Measurements from ENCODE around the gene EEF1B2. TPM values are rescaled to one million over a fixed set of nuclear protein-coding genes. Genes with fewer than 3 reads are reported as not detected.
"Not testable (repeated sequence)": the region's sequence is repeated elsewhere in the genome, so short reads cannot be mapped to it uniquely, and the experiment has no call there.

The EEF1B2 gene
- total RNA-seq, 1 experiment from 2014 or later = 786 TPM

DNA sequence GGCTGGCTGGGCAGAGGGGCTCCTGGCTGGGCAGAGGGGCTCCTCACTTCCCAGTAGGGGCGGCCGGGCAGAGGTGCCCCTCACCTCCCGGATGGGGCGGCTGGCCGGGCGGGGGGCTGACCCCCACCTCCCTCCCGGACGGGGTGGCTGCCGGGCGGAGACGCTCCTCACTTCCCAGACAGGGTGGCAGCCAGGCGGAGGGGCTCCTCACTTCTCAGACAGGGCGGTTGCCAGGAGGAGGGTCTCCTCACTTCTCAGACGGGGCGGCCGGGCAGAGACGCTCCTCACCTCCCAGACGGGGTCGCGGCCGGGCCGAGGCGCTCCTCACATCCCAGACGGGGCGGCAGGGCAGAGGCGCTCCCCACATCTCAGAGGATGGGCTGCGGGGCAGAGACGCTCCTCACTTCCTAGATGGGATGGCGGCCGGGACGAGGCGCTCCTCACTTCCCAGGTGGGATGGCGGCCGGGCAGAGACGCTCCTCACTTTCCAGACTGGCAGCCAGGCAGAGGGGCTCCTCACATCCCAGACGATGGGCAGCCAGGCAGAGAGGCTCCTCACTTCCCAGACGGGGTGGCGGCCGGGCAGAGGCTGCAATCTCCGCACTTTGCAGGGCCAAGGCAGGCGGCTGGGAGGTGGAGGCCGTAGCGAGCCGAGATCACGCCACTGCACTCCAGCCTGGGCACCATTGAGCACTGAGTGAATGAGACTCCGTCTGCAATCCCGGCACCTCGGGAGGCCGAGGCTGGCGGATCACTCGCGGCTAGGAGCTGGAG lies 12.1 kb downstream of the EEF1B2 start:
- H4K20me1 ChIP-seq (ENCODE audit: insufficient read depth, low read depth, low read length); DNase-seq; H3K36me3 ChIP-seq (ENCODE audit: insufficient read depth, low read length); H3K79me2 ChIP-seq (ENCODE audit: low read length); H2AFZ ChIP-seq (ENCODE audit: low read length); H3K4me1 ChIP-seq (ENCODE audit: low read length); H3K4me2 ChIP-seq (ENCODE audit: low read depth, low read length, poor library complexity, severe bottlenecking); H3K9ac ChIP-seq (ENCODE audit: low read length); H3K27me3 ChIP-seq (ENCODE audit: low read length); H3K27ac ChIP-seq (ENCODE audit: low read length); H3K9me3 ChIP-seq (ENCODE audit: low read length); H3K9me2 ChIP-seq (replicated peaks; ENCODE audit: insufficient read depth, low read length); H3K4me3 ChIP-seq (ENCODE audit: low read length): not testable (repeated sequence)

DNA sequence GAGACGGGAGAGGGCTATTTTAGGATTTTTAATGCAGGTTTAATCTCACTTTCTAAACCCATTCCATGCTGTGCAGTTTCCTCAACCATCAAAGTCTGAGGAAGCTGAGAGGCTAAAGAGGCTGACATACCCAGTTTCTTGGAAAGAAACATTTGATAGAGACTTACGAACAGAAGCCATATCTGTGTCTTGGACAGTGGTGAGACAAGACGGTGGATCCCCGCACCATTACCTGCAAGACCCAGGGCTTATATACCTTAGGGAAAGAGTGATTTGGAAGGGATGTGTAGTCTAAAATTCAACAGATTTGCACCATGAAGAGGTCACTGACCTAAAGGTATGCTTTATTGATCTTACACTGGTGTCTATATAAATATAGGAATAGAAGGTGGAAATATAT lies 13.5 kb downstream of the EEF1B2 start:
- Histone ChIP-seq H3K27me3 (ENCODE audit: low read length) (no peaks in the 10 kb centered on the region), H3K4me3 (ENCODE audit: low read length) (no peak overlapping the region), H3K9ac (ENCODE audit: low read length) (no peak overlapping the region), H3K4me2 (ENCODE audit: low read depth, low read length, poor library complexity, severe bottlenecking) (no peak overlapping the region), H3K4me1 (ENCODE audit: low read length) (no peaks in the 10 kb centered on the region), H4K20me1 (ENCODE audit: insufficient read depth, low read depth, low read length) (no peaks in the 10 kb centered on the region), H3K79me2 (ENCODE audit: low read length) (no peaks in the 10 kb centered on the region), H3K9me3 (ENCODE audit: low read length) (no peaks in the 10 kb centered on the region), H3K9me2 (replicated peaks; ENCODE audit: insufficient read depth, low read length) (no peaks in the 10 kb centered on the region), H3K27ac (ENCODE audit: low read length) (no peak overlapping the region), H2AFZ (ENCODE audit: low read length) (no peak overlapping the region), H3K36me3 (ENCODE audit: insufficient read depth, low read length) (no peaks in the 10 kb centered on the region)
- no peak for DNase-seq

DNA sequence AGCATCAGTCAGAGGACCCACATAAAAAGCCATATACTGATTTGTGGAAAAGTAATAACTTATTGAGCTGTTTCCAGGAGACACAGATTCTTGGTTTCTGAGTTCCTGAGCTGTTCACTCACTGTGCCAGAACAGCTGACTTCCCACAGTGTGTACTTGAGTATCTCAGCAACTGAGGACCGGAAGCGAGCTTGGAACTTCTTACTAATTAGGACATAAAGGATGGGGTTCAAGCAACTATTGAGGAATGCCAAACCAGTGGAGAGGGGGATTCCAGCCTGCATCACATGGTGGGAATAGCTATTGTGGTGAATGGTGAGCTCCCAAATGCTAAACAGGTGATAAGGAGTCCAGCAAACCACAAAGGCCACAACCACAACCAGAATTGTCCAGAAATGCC lies 16.4 kb downstream of the EEF1B2 start:
- H4K20me1 ChIP-seq (ENCODE audit: insufficient read depth, low read depth, low read length) = no peaks in the 10 kb centered on the region
- H3K9ac ChIP-seq (ENCODE audit: low read length) = no peak overlapping the region
- no peaks in the 10 kb centered on the region for H3K4me1 ChIP-seq (ENCODE audit: low read length)
- H3K36me3 ChIP-seq (ENCODE audit: insufficient read depth, low read length) = no peaks in the 10 kb centered on the region
- no peaks in the 10 kb centered on the region for H3K79me2 ChIP-seq (ENCODE audit: low read length)
- DNase-seq = no peak
- H3K9me2 ChIP-seq (replicated peaks; ENCODE audit: insufficient read depth, low read length) = no peaks in the 10 kb centered on the region
- no peak overlapping the region for H2AFZ ChIP-seq (ENCODE audit: low read length)
- H3K4me2 ChIP-seq (ENCODE audit: low read depth, low read length, poor library complexity, severe bottlenecking) = no peak overlapping the region
- no peaks in the 10 kb centered on the region for H3K27me3 ChIP-seq (ENCODE audit: low read length)
- no peak overlapping the region for H3K4me3 ChIP-seq (ENCODE audit: low read length)
- H3K9me3 ChIP-seq (ENCODE audit: low read length) = no peaks in the 10 kb centered on the region
- no peak overlapping the region for H3K27ac ChIP-seq (ENCODE audit: low read length)

DNA sequence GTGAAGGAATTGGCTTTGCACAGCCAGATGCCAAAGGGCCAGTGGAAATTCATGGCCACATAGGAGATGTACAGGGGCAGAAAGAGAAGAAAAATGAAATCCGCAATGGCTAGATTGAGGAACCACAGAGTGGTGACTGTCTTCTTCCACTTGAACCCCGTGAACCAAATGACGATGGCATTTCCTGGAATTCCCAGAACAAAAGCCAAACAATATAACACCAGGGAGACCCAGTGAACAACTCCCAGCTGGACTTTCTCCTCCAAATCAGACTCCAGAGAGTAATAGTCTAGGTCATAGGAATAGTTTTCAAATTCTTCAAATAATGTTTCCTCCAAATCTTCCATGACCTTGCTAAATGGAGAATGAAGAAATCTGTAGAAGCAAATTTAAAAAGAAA lies 17.2 kb downstream of the EEF1B2 start:
- no peak for DNase-seq
- Histone ChIP-seq H3K79me2 (ENCODE audit: low read length) (no peaks in the 10 kb centered on the region), H3K4me3 (ENCODE audit: low read length) (no peak overlapping the region), H3K4me1 (ENCODE audit: low read length) (no peaks in the 10 kb centered on the region), H3K9me2 (replicated peaks; ENCODE audit: insufficient read depth, low read length) (no peaks in the 10 kb centered on the region), H3K4me2 (ENCODE audit: low read depth, low read length, poor library complexity, severe bottlenecking) (no peak overlapping the region), H4K20me1 (ENCODE audit: insufficient read depth, low read depth, low read length) (no peaks in the 10 kb centered on the region), H3K9ac (ENCODE audit: low read length) (no peak overlapping the region), H3K27me3 (ENCODE audit: low read length) (no peaks in the 10 kb centered on the region), H3K36me3 (ENCODE audit: insufficient read depth, low read length) (no peaks in the 10 kb centered on the region), H2AFZ (ENCODE audit: low read length) (no peak overlapping the region), H3K27ac (ENCODE audit: low read length) (no peak overlapping the region), H3K9me3 (ENCODE audit: low read length) (no peaks in the 10 kb centered on the region)

DNA sequence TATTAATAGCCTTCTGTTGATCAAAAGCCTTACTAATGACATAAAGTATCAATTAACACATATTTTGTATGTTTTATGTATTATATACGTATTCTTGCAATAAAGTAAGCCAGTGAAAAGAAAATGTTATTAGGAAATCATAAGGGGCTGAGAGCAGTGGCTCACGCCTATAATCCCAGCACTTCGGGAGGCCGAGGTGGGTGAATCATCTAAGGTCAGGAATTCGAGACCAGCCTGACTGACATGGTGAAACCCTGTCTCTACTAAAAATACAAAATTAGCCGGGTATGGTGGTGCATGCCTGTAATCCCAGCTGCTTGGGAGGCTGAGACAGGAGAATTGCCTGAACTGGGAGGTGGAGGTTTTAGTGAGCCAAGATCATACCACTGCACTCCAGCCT lies 21.8 kb downstream of the EEF1B2 start:
- not testable (repeated sequence) for H3K4me1 ChIP-seq (ENCODE audit: low read length); H3K9me3 ChIP-seq (ENCODE audit: low read length); H3K27ac ChIP-seq (ENCODE audit: low read length); H3K9me2 ChIP-seq (replicated peaks; ENCODE audit: insufficient read depth, low read length); H3K79me2 ChIP-seq (ENCODE audit: low read length); H3K4me3 ChIP-seq (ENCODE audit: low read length); H2AFZ ChIP-seq (ENCODE audit: low read length); H3K36me3 ChIP-seq (ENCODE audit: insufficient read depth, low read length); H3K4me2 ChIP-seq (ENCODE audit: low read depth, low read length, poor library complexity, severe bottlenecking); H3K27me3 ChIP-seq (ENCODE audit: low read length); DNase-seq; H3K9ac ChIP-seq (ENCODE audit: low read length); H4K20me1 ChIP-seq (ENCODE audit: insufficient read depth, low read depth, low read length)

DNA sequence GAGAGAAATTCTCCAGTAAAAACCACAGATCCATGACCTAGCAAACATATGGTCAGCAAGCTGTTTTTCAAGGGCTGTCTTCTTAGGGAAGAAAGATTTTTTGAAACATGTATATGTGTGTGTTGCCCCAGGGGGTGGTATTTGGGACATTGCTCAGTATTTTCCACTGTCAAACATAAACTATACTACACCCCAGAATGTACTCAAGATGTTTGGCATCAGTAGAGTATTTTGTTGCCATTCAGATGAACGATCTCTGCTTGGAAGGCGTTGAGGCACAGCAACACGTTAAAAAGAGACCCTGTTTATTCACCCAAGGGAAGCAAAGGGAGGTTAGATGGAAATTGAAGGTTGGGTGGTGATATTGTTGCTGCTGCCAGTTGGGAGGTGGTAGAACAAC lies 30.0 kb downstream of the EEF1B2 start:
- Histone ChIP-seq H3K9me2 (replicated peaks; ENCODE audit: insufficient read depth, low read length) (no peaks in the 10 kb centered on the region), H3K27ac (ENCODE audit: low read length) (no peak overlapping the region), H2AFZ (ENCODE audit: low read length) (no peak overlapping the region), H3K9me3 (ENCODE audit: low read length) (no peaks in the 10 kb centered on the region), H3K4me2 (ENCODE audit: low read depth, low read length, poor library complexity, severe bottlenecking) (no peak overlapping the region), H3K4me1 (ENCODE audit: low read length) (no peaks in the 10 kb centered on the region), H3K9ac (ENCODE audit: low read length) (no peak overlapping the region), H3K36me3 (ENCODE audit: insufficient read depth, low read length) (no peaks in the 10 kb centered on the region), H3K27me3 (ENCODE audit: low read length) (no peaks in the 10 kb centered on the region), H3K79me2 (ENCODE audit: low read length) (no peaks in the 10 kb centered on the region), H4K20me1 (ENCODE audit: insufficient read depth, low read depth, low read length) (no peaks in the 10 kb centered on the region), H3K4me3 (ENCODE audit: low read length) (no peak overlapping the region)
- no peak for DNase-seq

DNA sequence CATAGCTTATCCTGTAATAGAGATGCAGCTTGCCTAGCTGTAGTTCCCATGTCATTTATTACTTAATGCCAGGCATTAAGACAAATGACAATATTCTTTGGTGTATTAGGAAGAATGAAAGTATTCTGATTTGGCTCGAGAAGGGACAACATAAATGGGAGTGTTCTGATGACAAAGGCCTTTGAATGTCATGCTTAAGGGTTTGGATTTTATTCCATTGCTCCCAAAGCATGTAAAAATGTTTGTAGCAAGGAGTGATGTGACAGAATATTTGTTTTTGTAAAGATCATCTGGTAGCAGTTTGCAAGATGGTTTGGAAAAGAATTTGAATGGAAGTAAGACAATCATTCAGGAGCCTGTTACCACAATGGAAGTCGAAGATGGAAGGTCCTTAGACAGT lies 30.4 kb downstream of the EEF1B2 start:
- Histone ChIP-seq H4K20me1 (ENCODE audit: insufficient read depth, low read depth, low read length) (no peaks in the 10 kb centered on the region), H2AFZ (ENCODE audit: low read length) (no peak overlapping the region), H3K9me3 (ENCODE audit: low read length) (no peaks in the 10 kb centered on the region), H3K79me2 (ENCODE audit: low read length) (no peaks in the 10 kb centered on the region), H3K27me3 (ENCODE audit: low read length) (no peaks in the 10 kb centered on the region), H3K4me1 (ENCODE audit: low read length) (no peaks in the 10 kb centered on the region), H3K36me3 (ENCODE audit: insufficient read depth, low read length) (no peaks in the 10 kb centered on the region), H3K27ac (ENCODE audit: low read length) (no peak overlapping the region), H3K4me2 (ENCODE audit: low read depth, low read length, poor library complexity, severe bottlenecking) (no peak overlapping the region), H3K9ac (ENCODE audit: low read length) (no peak overlapping the region), H3K9me2 (replicated peaks; ENCODE audit: insufficient read depth, low read length) (no peaks in the 10 kb centered on the region), H3K4me3 (ENCODE audit: low read length) (no peak overlapping the region)
- no peak for DNase-seq

DNA sequence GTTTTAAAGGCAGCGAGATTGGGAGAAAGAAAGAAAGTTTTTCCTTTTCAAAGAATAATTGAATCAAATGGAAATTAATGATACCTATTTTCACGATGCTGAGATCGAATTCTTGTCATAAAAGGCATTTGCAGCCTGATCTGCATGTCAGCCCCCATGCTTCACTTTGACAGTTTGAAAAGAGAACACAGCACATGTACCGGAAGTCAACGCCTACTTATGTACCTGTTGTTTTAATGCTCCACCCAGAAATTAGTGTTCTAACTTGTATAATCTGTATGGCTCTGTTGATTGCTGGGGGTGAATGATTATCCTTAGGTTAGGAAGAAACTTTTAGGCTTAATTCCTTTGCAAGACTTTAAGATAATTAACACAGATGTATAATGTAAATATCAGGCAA lies 31.0 kb downstream of the EEF1B2 start:
- Histone ChIP-seq H2AFZ (ENCODE audit: low read length) (no peak overlapping the region), H3K4me1 (ENCODE audit: low read length) (no peaks in the 10 kb centered on the region), H3K9ac (ENCODE audit: low read length) (no peak overlapping the region), H3K9me3 (ENCODE audit: low read length) (no peaks in the 10 kb centered on the region), H3K27ac (ENCODE audit: low read length) (no peak overlapping the region), H3K9me2 (replicated peaks; ENCODE audit: insufficient read depth, low read length) (no peaks in the 10 kb centered on the region), H3K27me3 (ENCODE audit: low read length) (no peaks in the 10 kb centered on the region), H4K20me1 (ENCODE audit: insufficient read depth, low read depth, low read length) (no peaks in the 10 kb centered on the region), H3K4me2 (ENCODE audit: low read depth, low read length, poor library complexity, severe bottlenecking) (no peak overlapping the region), H3K79me2 (ENCODE audit: low read length) (no peaks in the 10 kb centered on the region), H3K36me3 (ENCODE audit: insufficient read depth, low read length) (no peaks in the 10 kb centered on the region), H3K4me3 (ENCODE audit: low read length) (no peak overlapping the region)
- no peak for DNase-seq

DNA sequence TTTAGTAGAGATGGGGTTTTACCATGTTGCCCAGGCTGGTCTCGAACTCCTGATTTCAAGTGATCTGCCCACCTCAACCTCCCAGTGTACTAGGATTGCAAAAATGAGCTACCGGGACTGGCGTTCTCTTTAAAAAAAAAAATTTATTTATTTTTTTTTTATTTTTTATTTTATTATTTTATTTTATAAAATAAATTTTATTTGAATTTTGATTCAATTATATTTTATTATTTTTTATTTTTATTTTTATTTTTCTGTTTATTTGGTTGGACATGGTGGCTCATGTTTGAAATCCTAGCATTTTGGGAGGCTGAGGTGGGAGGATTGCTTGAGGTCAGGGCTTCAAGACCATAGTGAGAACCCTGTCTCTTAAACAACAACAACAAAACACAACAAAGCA lies 32.5 kb downstream of the EEF1B2 start:
- no peaks in the 10 kb centered on the region for H4K20me1 ChIP-seq (ENCODE audit: insufficient read depth, low read depth, low read length)
- no peaks in the 10 kb centered on the region for H3K9me2 ChIP-seq (replicated peaks; ENCODE audit: insufficient read depth, low read length)
- H3K27ac ChIP-seq (ENCODE audit: low read length) = no peak overlapping the region
- H3K9me3 ChIP-seq (ENCODE audit: low read length) = no peaks in the 10 kb centered on the region
- no peaks in the 10 kb centered on the region for H3K36me3 ChIP-seq (ENCODE audit: insufficient read depth, low read length)
- no peak for DNase-seq
- no peaks in the 10 kb centered on the region for H3K4me1 ChIP-seq (ENCODE audit: low read length)
- H3K79me2 ChIP-seq (ENCODE audit: low read length) = no peaks in the 10 kb centered on the region
- H2AFZ ChIP-seq (ENCODE audit: low read length) = no peak overlapping the region
- H3K9ac ChIP-seq (ENCODE audit: low read length) = no peak overlapping the region
- no peak overlapping the region for H3K4me3 ChIP-seq (ENCODE audit: low read length)
- H3K4me2 ChIP-seq (ENCODE audit: low read depth, low read length, poor library complexity, severe bottlenecking) = no peak overlapping the region
- H3K27me3 ChIP-seq (ENCODE audit: low read length) = no peaks in the 10 kb centered on the region

Measured in Karpas-422 (cell line).